ENCODE measurements around the gene ZNF335.

DNA sequence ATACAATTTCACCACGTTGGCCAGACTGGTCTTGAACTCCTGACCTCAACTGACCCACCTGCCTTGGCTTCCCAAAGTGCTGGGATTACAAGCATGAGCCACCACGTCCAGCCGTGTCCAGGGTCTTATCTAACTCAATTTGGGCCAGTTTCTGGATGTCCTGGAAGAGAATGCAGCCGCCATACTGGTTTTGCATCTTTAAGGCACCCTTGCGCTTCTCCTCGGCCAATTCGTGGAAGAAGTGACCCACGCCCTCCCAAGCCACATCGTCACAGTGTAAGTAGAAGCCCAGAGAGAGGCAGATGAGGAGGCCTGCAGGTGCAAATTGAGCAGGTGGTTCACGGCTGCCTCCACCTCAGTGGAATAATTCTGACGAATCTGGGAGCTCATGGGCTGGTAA, 3.7 kb upstream of the ZNF335 start:
- TF ChIP-seq POLR2AphosphoS5 (IDR thresholded peaks at IDR 0.05; ENCODE audit: low read depth, low read length): no peak
- TF ChIP-seq POLR2A (IDR thresholded peaks at IDR 0.05; ENCODE audit: low read depth, low read length): no peak
- no peak for TF ChIP-seq TAF1 (IDR thresholded peaks at IDR 0.05; ENCODE audit: borderline replicate concordance, low read depth, low read length)
